ENCODE measurements around the gene MXD4. TPM values are rescaled to one million over a fixed set of nuclear protein-coding genes. Genes with fewer than 3 reads are reported as not detected.
"Not testable (repeated sequence)": the region's sequence is repeated elsewhere in the genome, so short reads cannot be mapped to it uniquely, and the experiment has no call there.

MXD4 gene
- total RNA-seq, 2 donors from 2014 or later, result 33.4 to 34.9 TPM

DNA sequence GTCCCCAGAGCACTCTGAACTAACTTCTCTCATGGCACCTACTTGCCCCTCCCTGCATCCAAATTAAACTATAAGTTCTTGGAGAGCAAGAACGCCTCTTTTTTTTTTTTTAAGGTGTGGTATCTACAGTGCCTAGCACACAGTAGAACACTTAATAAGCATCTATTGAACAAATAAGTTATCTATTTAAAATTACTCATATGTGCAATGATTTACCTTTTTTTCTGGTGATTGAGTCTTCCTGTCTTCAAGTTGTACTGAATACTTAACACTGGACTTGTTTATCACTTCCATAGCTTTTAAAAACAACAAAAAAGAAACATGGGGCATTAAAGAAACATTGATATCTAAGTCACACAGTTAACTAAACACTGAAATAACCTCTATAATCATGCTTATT lies 49.1 kb downstream of the MXD4 start:
- Histone ChIP-seq H3K27me3 (no peaks in the 10 kb centered on the region), H3K4me3 (no peak overlapping the region), H3K27ac (no peak overlapping the region), H3K9me3 (no peaks in the 10 kb centered on the region), H3K4me1 (no peaks in the 10 kb centered on the region), H3K36me3 (no peaks in the 10 kb centered on the region)
- TF ChIP-seq, protein P1, sequence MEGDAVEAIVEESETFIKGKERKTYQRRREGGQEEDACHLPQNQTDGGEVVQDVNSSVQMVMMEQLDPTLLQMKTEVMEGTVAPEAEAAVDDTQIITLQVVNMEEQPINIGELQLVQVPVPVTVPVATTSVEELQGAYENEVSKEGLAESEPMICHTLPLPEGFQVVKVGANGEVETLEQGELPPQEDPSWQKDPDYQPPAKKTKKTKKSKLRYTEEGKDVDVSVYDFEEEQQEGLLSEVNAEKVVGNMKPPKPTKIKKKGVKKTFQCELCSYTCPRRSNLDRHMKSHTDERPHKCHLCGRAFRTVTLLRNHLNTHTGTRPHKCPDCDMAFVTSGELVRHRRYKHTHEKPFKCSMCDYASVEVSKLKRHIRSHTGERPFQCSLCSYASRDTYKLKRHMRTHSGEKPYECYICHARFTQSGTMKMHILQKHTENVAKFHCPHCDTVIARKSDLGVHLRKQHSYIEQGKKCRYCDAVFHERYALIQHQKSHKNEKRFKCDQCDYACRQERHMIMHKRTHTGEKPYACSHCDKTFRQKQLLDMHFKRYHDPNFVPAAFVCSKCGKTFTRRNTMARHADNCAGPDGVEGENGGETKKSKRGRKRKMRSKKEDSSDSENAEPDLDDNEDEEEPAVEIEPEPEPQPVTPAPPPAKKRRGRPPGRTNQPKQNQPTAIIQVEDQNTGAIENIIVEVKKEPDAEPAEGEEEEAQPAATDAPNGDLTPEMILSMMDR (IDR thresholded peaks at IDR 0.05), result no peak
- DNase-seq (ENCODE audit: low spot score), result no peak

DNA sequence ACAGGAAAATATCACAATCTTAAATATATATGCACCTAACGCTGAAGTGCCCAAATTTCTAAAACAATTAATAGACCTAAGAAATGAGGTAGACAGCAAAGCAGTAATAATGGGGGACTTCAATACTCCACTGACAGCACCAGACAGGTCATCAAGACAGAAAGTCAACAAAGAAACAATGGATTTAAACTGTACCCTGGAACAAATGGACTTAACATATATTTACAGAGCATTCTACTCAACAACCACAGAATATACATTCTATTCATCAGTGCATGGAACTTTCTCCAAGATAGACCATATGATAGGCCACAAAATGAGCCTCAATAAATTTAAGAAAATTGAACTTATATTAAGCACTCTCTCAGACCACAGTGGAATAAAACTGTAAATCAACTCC lies 59.1 kb downstream of the MXD4 start:
- H3K27me3 ChIP-seq; H3K36me3 ChIP-seq; DNase-seq (ENCODE audit: low spot score); H3K9me3 ChIP-seq; H3K27ac ChIP-seq; H3K4me1 ChIP-seq; H3K4me3 ChIP-seq: not testable (repeated sequence)

Other genes starting within 250 kb of the MXD4 start
- gene NAT8L, start 202.8 kb downstream of the MXD4 start, total RNA-seq, result 1 to 10 TPM; 3.0 to 3.2 TPM
- 1 to 10 TPM; 3.7 to 4.1 TPM for gene HAUS3, start 20.0 kb downstream of the MXD4 start, total RNA-seq
- 1 to 10 TPM; 1.3 to 2.8 TPM for gene POLN, start 20.0 kb downstream of the MXD4 start, total RNA-seq
- gene ZFYVE28, start 156.5 kb upstream of the MXD4 start, total RNA-seq, result 1 to 10 TPM; 3.4 to 6.0 TPM
- gene CFAP99, start 156.8 kb upstream of the MXD4 start, total RNA-seq, result not detected
- 10 to 100 TPM; 30.0 to 31.3 TPM for gene RNF4, start 207.0 kb upstream of the MXD4 start, total RNA-seq

Data from right atrium auricular region (tissue), 2 donors.